ENCODE measurements around the gene ZNF687. TPM values are rescaled to one million over a fixed set of nuclear protein-coding genes. Genes with fewer than 3 reads are reported as not detected.
"Not testable (repeated sequence)": the region's sequence is repeated elsewhere in the genome, so short reads cannot be mapped to it uniquely, and the experiment has no call there.

The ZNF687 gene
- polyA plus RNA-seq, 3 donors = 25.2 to 30.0 (median 27.5) TPM

DNA sequence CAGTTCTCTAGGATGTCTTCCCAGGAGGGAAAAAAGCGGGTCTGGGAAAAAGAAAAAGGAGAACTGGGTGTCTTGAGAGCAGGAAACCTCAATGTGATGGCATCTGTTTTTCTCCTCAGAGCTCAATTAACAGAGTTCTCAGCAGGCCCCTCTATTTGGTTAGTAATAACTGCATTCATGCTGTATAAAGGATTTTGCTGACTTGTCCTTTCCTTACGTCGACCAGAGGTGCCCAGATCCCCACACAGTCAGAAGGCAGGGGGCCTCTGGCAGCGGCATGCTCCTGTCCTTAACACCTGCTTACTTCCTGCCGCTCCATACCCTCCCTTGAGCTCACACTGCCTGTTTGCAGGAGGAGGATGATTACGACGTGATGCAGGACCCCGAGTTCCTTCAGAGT, 15.3 kb upstream of the ZNF687 start:
- no peak for DNase-seq

DNA sequence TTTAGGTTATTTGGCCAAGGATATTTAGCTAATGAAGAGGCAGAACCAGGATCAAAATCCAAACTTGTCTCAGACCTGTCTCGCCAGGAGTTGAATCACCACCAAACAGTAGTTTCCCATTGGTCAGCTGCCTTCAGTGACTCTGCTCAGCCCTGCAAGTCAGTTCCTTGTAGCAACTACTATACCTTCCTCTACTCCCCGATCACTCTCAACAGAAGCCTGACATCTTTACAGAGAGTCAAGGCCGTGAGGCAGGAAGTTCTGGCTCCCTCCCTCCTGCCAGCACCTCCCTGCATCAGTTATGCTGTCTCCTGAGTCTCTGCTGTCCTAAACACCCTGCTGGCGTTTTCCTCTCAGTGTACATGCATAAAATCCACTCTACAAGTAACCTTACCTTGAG, 14.3 kb upstream of the ZNF687 start:
- no peak for DNase-seq

DNA sequence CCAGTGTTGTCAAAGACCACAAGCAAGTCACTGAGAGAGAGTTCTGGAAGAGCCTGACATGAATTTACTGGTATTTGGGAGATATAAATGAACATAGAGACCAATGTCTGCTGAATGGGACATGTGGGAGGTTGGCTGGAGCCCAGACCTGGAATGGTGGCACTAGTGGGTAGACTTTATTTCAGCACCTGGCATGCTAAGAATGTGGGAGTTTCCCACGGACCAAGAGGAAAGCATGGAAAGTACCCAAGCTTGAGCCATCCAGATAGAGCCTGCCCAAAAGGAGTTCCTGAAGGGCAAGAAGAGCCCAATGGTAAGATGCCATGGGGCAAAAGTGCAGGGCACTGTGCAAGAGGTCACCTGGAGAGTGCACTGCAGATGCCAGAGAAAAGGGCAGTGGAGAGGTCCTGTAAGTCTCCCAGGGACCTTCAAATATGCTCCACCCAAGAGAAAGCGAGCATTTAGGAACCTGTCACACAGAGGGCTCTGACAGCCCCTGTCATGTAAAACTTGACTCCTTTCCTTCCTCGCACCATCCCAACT, 8.1 kb upstream of the ZNF687 start:
- DNase-seq = no peak

DNA sequence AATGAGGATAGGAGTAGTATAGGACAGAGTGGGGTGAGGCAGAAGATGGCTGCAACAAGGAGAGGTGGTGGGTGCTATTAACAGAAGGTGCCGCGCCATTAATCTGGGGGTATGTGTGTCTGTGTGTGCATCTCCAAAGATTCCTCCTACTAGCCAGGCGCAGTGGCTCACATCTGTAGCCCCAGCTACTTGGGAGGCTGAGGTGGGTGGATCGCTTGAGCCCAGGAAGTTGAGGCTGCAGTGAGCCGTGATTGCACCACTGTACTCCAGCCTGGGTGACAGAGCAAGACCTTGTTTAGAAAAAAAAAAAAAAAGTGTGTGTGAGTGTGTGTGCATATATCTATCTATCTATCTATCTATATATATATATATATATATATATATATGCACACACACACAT, 6.8 kb upstream of the ZNF687 start:
- not testable (repeated sequence) for DNase-seq

DNA sequence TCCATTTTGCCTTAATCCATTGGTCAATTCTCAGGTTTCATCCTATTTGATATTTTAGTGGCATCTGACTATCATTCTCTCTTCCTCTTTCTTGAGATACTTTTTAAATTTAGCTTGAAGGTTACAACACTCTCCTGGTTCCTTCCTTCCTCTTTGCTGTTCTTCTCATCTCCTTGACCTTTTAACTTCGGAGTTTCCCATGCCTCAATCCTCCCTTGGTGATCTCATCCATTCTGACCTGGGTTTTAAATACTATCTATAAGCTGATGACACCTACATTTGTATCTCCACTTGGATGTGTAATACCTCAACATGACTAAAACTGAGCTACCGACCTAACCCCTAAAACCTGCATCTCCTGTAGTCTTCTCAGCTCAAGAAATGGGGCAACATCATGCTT, 4.8 kb upstream of the ZNF687 start:
- DNase-seq = no peak

DNA sequence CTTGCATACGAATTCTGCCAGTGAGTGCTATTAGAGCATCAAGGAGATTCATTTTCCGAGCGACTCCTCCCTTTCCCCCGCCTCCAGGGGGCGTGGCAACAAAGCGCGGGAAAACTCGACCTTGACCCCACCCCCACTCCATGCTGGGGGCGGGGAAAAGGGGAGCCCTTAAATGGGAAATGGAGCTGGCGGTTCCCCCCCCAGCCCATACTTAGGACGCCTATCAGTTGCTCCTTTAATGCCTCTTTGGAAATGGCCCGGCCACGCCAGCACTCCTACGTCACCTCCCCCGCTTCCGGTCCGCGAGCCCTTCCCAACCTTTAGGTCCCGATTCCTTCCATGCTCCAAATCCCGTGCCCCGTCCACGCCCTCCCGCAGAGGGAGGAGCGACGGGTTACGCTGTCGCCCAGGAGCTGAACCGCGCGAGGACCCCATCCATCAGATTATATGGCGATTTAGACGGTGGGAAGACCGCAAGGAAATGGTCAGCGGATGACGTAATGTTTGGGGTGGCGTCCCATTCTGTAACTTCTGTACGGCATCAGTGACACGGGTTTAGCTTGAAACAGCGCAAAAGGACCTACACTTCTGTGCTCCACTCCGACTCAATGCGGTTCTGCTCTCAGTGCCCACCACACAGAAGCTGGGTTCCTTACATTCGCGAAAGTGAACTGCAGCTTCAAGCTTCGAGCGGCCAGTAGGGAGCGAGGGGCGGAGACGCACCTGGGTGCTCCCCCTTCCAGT, 702 bp upstream of the ZNF687 start:
- DNase-seq = peak; percentile 96

DNA sequence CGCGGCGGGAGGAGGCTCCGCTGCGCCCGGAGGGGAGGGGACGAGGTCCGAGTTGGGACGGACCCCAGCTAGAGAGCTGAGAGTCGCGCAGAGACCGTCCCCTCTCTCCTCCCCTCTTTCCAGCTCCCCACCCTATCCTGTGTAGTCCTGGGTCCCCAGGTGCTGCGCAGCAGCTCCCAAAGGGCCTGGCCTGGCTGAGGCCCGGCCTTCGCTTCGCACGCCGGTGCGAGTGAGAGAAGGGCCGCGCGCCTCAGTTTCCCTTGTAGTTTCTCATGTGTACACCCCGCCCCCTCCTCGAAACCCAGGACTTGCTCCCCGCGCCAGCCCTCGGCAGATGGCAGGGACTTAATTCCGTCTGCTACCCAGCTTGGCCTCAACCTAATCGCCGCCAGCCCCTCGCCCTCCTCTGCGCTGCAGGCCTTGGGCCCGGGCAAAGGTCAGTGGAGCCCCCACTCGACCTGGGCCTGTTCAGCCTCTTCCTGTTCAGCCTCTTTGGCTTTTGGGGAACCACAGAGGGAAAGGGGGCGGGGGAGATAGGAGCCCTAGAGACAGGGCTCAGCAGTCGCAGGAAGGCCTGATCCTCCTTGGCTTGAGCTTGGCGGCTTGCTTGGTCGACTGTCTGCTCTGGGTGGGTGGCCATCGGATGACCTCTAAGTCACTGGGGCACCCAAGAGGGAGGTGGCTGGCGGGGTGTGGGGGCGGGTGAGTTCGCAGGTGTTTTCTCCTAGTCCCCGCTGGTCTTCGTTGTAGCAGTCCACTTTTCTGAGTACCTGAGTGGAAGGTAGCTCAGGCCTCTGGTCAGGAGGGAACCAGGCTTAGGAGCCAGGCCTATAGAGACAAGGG, 1.0 kb downstream of the ZNF687 start:
- DNase-seq = peak; percentile 43

DNA sequence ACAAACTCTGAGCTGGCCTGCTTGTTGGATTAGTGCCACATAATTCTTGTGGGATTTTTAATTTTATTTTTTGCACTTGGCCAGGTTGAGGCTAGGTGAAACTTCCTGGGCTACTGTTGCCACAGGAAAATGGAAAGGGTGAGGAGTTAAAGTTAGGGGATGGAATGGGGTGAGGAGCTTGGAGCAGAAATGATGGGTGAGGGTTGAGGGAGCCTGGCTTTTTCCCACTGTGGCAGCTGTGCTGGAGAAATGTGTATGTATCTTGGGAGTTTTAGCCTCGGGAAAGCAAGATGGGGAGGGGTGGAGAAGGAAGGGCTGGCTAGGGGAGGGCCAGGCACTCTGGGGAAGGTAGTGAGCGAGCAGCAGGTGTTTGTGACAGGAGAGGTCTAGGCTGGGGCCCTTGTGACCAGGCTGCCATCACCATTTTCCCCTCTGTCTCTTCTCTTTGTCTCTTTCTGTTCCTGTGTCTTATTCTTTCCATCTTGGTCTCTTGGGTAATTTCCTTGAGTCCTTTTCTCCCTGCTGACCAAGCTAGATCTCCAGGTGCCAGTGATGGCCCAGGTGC, 2.0 kb downstream of the ZNF687 start:
- no peak for DNase-seq

DNA sequence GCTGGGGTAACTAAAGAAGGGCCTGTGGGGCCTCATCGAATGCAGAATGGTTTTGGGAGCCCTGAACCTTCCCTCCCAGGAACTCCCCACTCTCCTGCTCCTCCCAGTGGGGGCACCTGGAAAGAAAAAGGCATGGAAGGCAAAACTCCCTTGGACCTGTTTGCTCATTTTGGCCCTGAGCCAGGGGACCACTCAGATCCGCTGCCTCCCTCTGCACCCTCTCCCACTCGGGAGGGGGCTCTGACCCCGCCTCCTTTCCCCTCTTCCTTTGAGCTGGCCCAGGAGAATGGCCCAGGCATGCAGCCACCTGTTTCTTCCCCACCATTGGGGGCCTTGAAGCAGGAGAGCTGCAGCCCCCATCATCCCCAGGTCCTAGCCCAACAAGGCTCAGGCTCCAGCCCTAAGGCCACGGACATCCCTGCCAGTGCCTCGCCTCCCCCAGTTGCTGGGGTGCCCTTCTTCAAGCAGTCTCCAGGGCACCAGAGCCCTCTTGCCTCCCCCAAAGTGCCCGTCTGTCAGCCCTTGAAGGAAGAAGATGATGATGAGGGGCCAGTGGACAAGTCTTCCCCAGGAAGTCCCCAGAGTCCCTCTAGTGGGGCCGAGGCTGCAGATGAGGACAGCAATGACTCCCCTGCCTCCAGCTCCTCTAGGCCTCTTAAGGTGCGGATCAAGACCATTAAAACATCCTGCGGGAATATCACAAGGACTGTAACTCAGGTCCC, 4.7 kb downstream of the ZNF687 start:
- no peak for DNase-seq

DNA sequence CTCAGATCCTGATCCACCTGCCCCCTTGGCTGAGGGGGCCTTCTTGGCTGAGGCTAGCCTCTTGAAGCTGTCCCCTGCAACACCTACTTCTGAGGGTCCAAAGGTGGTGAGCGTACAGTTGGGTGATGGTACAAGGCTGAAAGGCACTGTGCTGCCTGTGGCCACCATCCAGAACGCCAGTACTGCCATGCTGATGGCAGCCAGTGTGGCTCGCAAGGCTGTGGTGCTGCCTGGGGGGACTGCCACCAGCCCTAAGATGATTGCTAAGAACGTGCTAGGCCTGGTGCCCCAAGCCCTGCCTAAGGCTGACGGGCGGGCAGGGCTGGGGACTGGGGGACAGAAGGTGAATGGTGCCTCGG, 5.2 kb downstream of the ZNF687 start:
- no peak for DNase-seq

DNA sequence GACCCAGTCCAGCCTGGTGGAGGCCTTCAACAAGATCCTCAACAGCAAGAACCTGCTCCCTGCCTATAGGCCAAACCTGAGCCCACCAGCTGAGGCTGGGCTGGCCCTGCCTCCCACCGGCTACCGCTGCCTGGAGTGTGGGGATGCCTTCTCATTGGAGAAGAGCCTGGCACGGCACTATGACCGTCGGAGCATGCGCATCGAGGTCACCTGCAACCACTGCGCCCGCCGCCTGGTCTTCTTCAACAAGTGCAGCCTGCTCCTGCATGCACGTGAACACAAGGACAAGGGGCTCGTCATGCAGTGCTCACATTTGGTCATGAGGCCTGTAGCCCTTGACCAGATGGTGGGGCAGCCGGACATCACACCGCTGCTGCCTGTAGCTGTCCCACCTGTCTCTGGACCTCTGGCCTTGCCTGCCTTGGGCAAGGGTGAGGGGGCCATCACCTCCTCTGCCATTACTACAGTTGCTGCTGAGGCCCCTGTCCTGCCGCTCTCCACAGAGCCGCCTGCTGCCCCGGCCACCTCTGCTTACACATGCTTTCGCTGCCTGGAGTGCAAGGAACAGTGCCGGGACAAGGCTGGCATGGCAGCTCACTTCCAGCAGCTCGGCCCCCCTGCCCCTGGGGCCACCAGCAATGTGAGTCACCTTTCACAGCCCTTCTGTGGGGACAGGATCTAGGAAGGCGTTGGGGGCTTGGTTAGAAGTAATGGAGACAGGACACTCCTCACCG, 5.8 kb downstream of the ZNF687 start:
- DNase-seq = no peak

DNA sequence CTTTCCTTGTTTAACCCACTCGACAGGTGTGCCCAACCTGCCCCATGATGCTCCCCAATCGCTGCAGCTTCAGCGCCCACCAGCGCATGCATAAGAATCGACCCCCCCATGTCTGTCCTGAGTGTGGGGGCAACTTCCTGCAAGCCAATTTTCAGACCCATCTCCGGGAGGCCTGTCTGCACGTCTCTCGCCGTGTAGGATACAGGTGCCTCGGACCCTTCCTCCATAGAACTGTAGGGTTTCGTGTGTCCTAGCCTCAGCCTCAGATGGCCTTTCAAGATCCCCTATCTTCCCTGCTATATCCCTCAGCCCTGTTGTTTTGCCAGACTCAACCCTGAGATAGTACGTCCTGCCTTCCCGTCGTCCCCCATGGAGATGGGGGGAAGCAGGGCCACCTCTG, 6.4 kb downstream of the ZNF687 start:
- DNase-seq = no peak

DNA sequence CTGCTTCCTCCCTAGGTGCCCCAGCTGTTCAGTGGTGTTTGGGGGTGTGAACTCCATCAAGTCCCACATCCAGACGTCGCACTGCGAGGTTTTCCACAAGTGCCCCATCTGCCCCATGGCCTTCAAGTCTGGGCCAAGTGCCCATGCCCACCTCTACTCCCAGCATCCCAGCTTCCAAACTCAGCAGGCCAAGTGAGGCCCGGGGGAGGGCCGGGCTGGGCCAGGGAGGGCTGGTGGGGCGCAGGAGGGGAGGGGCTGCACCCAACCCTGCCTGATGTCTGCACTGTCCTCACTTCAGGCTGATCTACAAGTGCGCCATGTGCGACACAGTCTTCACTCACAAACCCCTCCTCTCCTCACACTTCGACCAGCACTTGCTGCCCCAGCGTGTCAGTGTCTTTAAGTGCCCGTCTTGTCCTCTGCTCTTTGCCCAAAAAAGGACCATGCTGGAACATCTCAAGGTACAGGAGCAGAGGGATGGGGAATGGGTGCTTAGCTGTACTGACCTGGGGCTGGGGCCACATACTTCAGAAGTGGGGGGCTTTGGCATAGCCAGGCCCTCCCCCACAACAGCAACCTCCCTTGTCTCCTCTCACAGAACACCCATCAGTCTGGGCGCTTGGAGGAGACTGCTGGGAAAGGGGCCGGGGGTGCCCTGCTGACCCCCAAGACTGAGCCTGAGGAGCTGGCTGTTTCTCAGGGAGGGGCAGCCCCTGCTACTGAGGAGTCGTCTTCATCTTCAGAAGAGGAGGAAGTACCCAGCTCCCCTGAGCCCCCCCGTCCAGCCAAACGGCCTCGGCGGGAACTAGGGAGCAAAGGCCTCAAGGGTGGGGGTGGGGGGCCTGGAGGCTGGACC, 7.2 kb downstream of the ZNF687 start:
- no peak for DNase-seq

DNA sequence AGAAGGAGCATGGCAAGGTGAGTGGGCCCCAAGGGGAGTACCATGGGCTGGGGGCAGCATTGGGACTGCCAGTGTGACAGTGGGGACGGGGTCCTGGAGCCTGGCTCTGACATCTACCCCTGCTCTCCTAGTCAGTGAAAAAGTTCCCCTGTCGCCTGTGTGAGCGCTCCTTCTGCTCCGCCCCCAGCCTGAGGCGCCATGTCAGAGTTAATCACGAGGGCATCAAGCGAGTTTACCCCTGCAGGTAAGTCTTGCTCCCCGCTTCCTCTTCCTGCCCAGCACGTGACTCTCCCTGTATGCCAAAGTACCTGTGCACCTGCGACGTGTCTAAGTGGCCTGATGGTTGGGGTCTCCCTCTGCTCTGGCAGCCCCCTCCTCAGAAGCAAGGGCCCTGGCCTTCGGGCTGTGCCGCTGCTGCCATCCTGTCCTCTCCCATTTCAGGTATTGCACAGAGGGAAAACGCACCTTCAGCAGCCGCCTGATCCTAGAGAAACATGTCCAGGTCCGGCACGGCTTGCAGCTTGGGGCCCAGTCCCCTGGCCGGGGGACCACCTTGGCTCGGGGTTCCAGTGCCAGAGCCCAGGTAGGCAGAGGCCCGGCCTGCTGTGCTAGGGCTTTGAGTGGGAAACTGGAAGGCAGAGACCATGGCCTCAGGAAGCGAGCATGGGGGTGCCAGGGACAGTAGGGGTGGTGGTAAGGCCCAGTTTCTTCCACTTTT, 8.1 kb downstream of the ZNF687 start:
- no peak for DNase-seq

DNA sequence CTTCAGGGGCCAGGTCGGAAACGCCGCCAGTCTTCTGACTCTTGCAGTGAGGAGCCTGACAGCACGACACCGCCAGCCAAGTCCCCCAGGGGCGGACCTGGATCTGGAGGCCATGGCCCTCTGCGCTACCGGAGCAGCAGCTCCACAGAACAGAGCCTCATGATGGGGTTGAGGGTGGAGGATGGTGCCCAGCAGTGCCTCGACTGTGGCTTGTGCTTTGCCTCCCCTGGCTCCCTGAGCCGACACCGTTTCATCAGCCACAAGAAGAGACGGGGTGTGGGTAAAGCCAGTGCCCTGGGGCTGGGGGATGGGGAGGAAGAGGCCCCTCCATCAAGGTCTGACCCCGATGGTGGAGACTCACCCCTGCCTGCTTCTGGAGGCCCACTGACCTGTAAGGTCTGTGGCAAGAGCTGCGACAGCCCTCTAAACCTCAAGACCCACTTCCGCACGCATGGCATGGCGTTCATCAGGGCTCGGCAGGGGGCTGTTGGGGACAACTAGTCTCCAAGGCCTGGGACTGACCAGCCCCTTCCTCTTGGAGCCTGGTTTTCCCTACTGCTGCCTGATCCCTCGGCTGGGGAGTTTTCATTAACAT, 8.7 kb downstream of the ZNF687 start:
- no peak for DNase-seq

DNA sequence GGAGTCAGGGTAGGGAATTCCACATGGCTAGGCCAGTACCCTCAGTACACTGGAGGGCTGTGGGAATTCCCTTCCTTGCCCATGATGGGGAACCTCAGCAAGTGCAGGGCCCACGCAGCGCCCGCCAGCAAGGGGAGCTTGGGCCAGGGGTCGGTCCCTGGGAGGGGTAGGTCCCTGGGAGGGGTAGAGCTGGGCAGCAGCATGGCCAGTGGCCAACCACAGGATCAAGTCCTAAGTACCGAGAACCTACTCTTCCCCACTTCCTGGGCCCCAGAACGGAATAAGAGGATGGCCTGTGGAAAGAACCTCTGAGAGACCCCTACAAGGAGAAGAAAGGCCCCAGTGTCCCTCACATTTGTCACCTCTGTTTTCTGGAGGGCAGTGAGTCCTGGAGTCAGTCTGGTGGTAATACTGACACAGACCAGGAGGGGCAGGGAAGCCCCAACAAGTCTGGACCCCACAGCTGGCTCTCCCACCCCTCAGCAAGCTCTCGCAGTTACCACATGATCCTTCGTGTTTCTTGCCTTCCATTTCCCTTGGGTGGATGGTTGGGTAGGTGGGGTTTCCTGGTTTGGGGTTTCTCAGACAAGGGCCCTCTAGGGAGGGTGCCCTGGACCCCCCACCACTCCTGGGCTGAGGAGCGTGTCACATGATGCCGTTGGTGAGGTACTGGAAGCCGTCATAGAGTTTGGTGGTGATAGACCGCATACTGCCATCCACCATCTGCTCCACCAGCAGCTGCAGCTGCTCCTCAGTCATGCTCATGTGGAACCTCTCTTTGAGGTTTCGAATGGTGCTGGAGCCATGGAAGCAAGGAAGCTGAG, 10.3 kb downstream of the ZNF687 start:
- DNase-seq = no peak

DNA sequence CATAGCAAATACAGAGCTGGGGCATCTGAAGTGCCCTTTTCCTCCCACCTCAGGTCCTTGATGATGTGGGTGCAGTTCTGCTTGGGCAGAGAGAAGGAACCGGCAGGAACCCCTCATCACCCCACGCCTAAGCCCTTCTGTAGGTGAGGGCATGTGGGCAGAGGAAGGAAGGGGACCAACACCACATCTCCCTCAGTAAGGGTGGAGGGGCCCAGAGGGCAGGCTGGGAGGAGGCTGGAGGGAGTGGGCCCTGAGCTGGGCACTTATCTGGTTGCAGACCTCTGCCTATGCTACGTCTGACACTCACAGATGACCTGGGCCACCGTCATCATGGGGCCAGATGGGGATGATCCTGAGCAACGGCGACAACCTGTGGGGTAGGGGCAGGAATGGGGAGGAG, 11.0 kb downstream of the ZNF687 start:
- no peak for DNase-seq

DNA sequence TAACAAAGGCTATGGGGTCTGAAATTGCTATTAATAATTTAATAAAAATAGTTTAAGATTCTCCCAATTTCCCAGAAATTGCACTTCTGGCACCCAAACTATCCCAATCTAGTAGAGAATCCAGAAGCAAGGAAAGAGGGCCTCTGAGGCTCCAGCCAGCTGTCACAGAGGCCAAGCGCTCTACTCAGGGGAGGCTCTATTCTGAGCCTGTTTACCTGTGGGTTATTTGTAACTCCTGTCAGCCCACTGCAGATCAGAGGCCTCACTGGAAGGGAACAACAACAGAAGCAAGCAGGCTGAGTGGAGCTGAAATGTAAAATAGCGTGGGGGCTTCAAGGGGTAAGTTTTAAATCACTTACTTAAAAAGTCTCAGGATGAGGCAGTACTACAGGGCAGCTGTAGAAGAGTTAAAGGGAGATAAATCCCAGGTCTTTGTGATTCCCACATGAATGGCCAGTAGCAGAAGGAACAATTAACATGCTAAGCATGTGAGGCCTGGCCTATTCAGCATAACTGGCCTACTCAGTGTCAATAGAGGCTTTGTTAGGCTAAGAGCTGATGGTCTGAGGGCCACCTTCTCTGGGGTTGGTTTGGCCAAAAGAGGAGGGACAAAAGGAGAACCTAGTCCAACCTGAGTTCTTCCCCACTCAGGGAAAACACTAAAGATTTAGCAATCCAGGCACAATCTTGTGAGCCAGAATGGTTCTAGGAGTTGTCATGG, 12.8 kb downstream of the ZNF687 start:
- DNase-seq = no peak

Data from renal pelvis (tissue), 4 donors.